ENCODE measurements around the gene MAP3K6.
"Not testable (repeated sequence)": the region's sequence is repeated elsewhere in the genome, so short reads cannot be mapped to it uniquely, and the experiment has no call there.

The MAP3K6 gene

GRCh38 chr1:27366411-27367159 lies at the start of gene MAP3K6:
MAP3K6 (minus strand) TSS chr1:27366961; CDS start chr1:27366597, 364 bp downstream.
- DNase-seq = peak; percentile 69

- DNase-seq = no peak
Measured at GRCh38 chr1:27414091-27414490, 47.3 kb upstream of the MAP3K6 start.

GRCh38 chr1:27413004-27413403 lies 46.2 kb upstream of the MAP3K6 start:
- no peak for DNase-seq

GRCh38 chr1:27412502-27412901 lies 45.7 kb upstream of the MAP3K6 start:
- no peak for DNase-seq

GRCh38 chr1:27410709-27411108 lies 43.9 kb upstream of the MAP3K6 start:
- no peak for DNase-seq

GRCh38 chr1:27409669-27410068 lies 42.9 kb upstream of the MAP3K6 start:
- no peak for DNase-seq

- no peak for DNase-seq
Measured at GRCh38 chr1:27408151-27408550, 41.4 kb upstream of the MAP3K6 start.

GRCh38 chr1:27406791-27407190 lies 40.0 kb upstream of the MAP3K6 start:
- DNase-seq = not testable (repeated sequence)

- DNase-seq = no peak
Measured at GRCh38 chr1:27406362-27406680, 39.6 kb upstream of the MAP3K6 start.

- peak; percentile 14 for DNase-seq
Measured at GRCh38 chr1:27405598-27406361, 39.0 kb upstream of the MAP3K6 start.

- no peak for DNase-seq
Measured at GRCh38 chr1:27405074-27405473, 38.3 kb upstream of the MAP3K6 start.

- DNase-seq = no peak
Measured at GRCh38 chr1:27403931-27404330, 37.2 kb upstream of the MAP3K6 start.

GRCh38 chr1:27403065-27403726 lies 36.4 kb upstream of the MAP3K6 start:
- DNase-seq = peak; percentile 51

- DNase-seq = no peak
Measured at GRCh38 chr1:27402349-27402754, 35.6 kb upstream of the MAP3K6 start.

GRCh38 chr1:27400963-27401341 lies 34.2 kb upstream of the MAP3K6 start:
- no peak for DNase-seq

- no peak for DNase-seq
Measured at GRCh38 chr1:27400082-27400962, 33.6 kb upstream of the MAP3K6 start.

GRCh38 chr1:27399251-27400025 lies 32.7 kb upstream of the MAP3K6 start:
- DNase-seq = peak; percentile 90

- DNase-seq = no peak
Measured at GRCh38 chr1:27398405-27399149, 31.8 kb upstream of the MAP3K6 start.

- no peak for DNase-seq
Measured at GRCh38 chr1:27397749-27398148, 31.0 kb upstream of the MAP3K6 start.

GRCh38 chr1:27397110-27397509 lies 30.3 kb upstream of the MAP3K6 start:
- no peak for DNase-seq

GRCh38 chr1:27395441-27396195 lies 28.9 kb upstream of the MAP3K6 start:
- DNase-seq = peak; percentile 48

All from NCI-H2227 treated with DMSO at 0.1 percent for 48 hours (cell line).